Right lobe of liver (tissue), 4 donors: ENCODE data around the gene ADGRL3.

Experiments used
- POLR2A ChIP-seq: fragments of 450-650 bp; IDR thresholded peaks from one replicate; pipeline ENCODE4 v1.6.1; 2017; ENCODE audit warnings: antibody characterized with exemption, mild to moderate bottlenecking
- TF ChIP-seq, protein P1 (sequence below), 4 donors: fragments of 200-600 bp in 3 of 4; fragments of 450-650 bp in 1 of 4; IDR thresholded peaks; one replicate each; pipeline versions ENCODE4 v1.5.1 to v1.8.0; 2016 to 2022; ENCODE audit warnings: antibody characterized with exemption in 4 of 4, mild to moderate bottlenecking in 2 of 4
- donor health status: DM: no; HTN: no; CAD: no.
- donor health status: DM: no; HTN: no; CAD: no.
- donor health status: DM: no; HTN: yes; CAD: no.

- no peak for TF ChIP-seq POLR2A
- TF ChIP-seq, protein P1, sequence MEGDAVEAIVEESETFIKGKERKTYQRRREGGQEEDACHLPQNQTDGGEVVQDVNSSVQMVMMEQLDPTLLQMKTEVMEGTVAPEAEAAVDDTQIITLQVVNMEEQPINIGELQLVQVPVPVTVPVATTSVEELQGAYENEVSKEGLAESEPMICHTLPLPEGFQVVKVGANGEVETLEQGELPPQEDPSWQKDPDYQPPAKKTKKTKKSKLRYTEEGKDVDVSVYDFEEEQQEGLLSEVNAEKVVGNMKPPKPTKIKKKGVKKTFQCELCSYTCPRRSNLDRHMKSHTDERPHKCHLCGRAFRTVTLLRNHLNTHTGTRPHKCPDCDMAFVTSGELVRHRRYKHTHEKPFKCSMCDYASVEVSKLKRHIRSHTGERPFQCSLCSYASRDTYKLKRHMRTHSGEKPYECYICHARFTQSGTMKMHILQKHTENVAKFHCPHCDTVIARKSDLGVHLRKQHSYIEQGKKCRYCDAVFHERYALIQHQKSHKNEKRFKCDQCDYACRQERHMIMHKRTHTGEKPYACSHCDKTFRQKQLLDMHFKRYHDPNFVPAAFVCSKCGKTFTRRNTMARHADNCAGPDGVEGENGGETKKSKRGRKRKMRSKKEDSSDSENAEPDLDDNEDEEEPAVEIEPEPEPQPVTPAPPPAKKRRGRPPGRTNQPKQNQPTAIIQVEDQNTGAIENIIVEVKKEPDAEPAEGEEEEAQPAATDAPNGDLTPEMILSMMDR (IDR thresholded peaks at IDR 0.05) = no peak
Measured at GRCh38 chr4:61831987-61832386, 631.9 kb downstream of the ADGRL3 start.
